Mesenchymal stem cell (in vitro differentiated cells and primary cell): ENCODE results near the gene SLC16A10.
A peak's percentile ranks its signal among the peaks of the same experiment; 100 is the strongest.

Experiments used
- DNase-seq: peaks from one replicate; pipeline ENCODE4 v3.0.0-alpha.2; 2013
- H2AFZ ChIP-seq: one replicate; pipeline ENCODE4 v1.6.1; 2013; ENCODE audit warnings: low read depth, mild to moderate bottlenecking, control low read depth, inconsistent platforms, low read length, moderate library complexity
- H2AK5ac ChIP-seq: 2 replicates; pipeline ENCODE4 v1.6.1; 2013; ENCODE audit warnings: low read length, moderate library complexity, mild to moderate bottlenecking, inconsistent platforms; ENCODE audit not compliant: severe bottlenecking
- H2BK120ac ChIP-seq: one replicate; pipeline ENCODE4 v1.6.1; 2013; ENCODE audit warnings: low read depth, mild to moderate bottlenecking, inconsistent platforms, low read length, moderate library complexity
- H2BK12ac ChIP-seq, 2 experiments: one replicate each; pipeline ENCODE4 v1.6.1; 2013; ENCODE audit warnings: inconsistent platforms in 2 of 2, low read length in 2 of 2, mild to moderate bottlenecking in 2 of 2, moderate library complexity in 2 of 2, control low read depth in 1 of 2
- H2BK15ac ChIP-seq: one replicate; pipeline ENCODE4 v1.6.1; 2013; ENCODE audit warnings: mild to moderate bottlenecking, low read depth, inconsistent platforms; ENCODE audit not compliant: poor library complexity, severe bottlenecking
- H2BK5ac ChIP-seq: 2 replicates; pipeline ENCODE4 v1.6.1; 2013; ENCODE audit warnings: low read depth, mild to moderate bottlenecking, low read length, control low read depth, inconsistent platforms; ENCODE audit not compliant: poor library complexity, severe bottlenecking
- H3K14ac ChIP-seq, 2 experiments: one replicate each; pipeline ENCODE4 v1.6.1; 2013; ENCODE audit warnings: inconsistent platforms in 2 of 2, low read length in 2 of 2, control low read depth in 1 of 2, mild to moderate bottlenecking in 1 of 2, moderate library complexity in 1 of 2
- H3K18ac ChIP-seq, 2 experiments: one replicate each; pipeline ENCODE4 v1.6.1; 2013; ENCODE audit warnings: inconsistent platforms in 2 of 2, low read length in 2 of 2, control low read depth in 1 of 2, low read depth in 1 of 2, mild to moderate bottlenecking in 1 of 2
- H3K23ac ChIP-seq, 2 experiments: one replicate each; pipeline ENCODE4 v1.6.1; 2013; ENCODE audit warnings: inconsistent platforms in 2 of 2, low read length in 2 of 2, mild to moderate bottlenecking in 2 of 2, moderate library complexity in 2 of 2, control low read depth in 1 of 2
- H3K27ac ChIP-seq: 2 replicates; pipeline ENCODE4 v1.5.1; 2013; ENCODE audit warnings: mild to moderate bottlenecking, moderate library complexity, low read length, control low read depth, inconsistent platforms; ENCODE audit not compliant: poor library complexity, severe bottlenecking
- H3K27me3 ChIP-seq, 2 experiments: 2 replicates each; pipeline versions ENCODE4 v1.6.1 to v1.7.0; 2013; ENCODE audit warnings: low read length in 2 of 2, mild to moderate bottlenecking in 2 of 2, moderate library complexity in 2 of 2, control low read depth in 1 of 2, inconsistent platforms in 1 of 2; ENCODE audit not compliant: control insufficient read depth in 1 of 2, insufficient read depth in 1 of 2
- H3K36me3 ChIP-seq, 2 experiments: 2 replicates each; pipeline versions ENCODE4 v1.6.1 to v1.7.0; 2013; ENCODE audit warnings: low read length in 2 of 2, control low read depth in 1 of 2, inconsistent platforms in 1 of 2, low read depth in 1 of 2, mild to moderate bottlenecking in 1 of 2; ENCODE audit not compliant: insufficient read depth in 2 of 2, control insufficient read depth in 1 of 2
- H3K4ac ChIP-seq, 2 experiments: one replicate each; pipeline ENCODE4 v1.6.1; 2013; ENCODE audit warnings: inconsistent platforms in 2 of 2, low read length in 2 of 2, mild to moderate bottlenecking in 2 of 2, moderate library complexity in 2 of 2, control low read depth in 1 of 2, low read depth in 1 of 2
- H3K4me1 ChIP-seq: 2 replicates; pipeline ENCODE4 v1.6.1; 2013; ENCODE audit warnings: low read depth, low read length, control low read depth; ENCODE audit not compliant: control insufficient read depth, insufficient read depth
- H3K4me2 ChIP-seq: 2 replicates; pipeline ENCODE4 v1.6.1; 2013; ENCODE audit warnings: low read length, mild to moderate bottlenecking, inconsistent platforms; ENCODE audit not compliant: poor library complexity, severe bottlenecking
- H3K4me3 ChIP-seq, 2 experiments: 2 replicates each; pipeline versions ENCODE4 v1.5.1 to v1.7.0; 2013; ENCODE audit warnings: low read length in 2 of 2, mild to moderate bottlenecking in 2 of 2, control low read depth in 1 of 2, low read depth in 1 of 2; ENCODE audit not compliant: insufficient read depth in 1 of 2
- H3K79me1 ChIP-seq: replicated peaks from 2 replicates; pipeline ENCODE4 v1.6.1; 2013; ENCODE audit warnings: mild to moderate bottlenecking, control low read depth, low read length, inconsistent platforms; ENCODE audit not compliant: poor library complexity, severe bottlenecking
- H3K9ac ChIP-seq: 2 replicates; pipeline ENCODE4 v1.7.0; 2013; ENCODE audit warnings: mild to moderate bottlenecking, low read length, moderate library complexity
- H3K9me3 ChIP-seq: 2 replicates; pipeline ENCODE4 v1.7.0; 2013; ENCODE audit warnings: mild to moderate bottlenecking, low read length; ENCODE audit not compliant: control insufficient read depth
- H4K8ac ChIP-seq: one replicate; pipeline ENCODE4 v1.6.1; 2013; ENCODE audit warnings: inconsistent platforms, mild to moderate bottlenecking, low read length, moderate library complexity
- H4K91ac ChIP-seq: one replicate; pipeline ENCODE4 v1.6.1; 2013; ENCODE audit warnings: mild to moderate bottlenecking, low read length, inconsistent platforms
- WGBS: methylation state at CpG from one replicate; pipeline ENCODE4 v1.1.7; 2013; ENCODE audit warnings: mixed read lengths; 5-methylcytosine and 5-hydroxymethylcytosine counted together

Gene SLC16A10

DNA sequence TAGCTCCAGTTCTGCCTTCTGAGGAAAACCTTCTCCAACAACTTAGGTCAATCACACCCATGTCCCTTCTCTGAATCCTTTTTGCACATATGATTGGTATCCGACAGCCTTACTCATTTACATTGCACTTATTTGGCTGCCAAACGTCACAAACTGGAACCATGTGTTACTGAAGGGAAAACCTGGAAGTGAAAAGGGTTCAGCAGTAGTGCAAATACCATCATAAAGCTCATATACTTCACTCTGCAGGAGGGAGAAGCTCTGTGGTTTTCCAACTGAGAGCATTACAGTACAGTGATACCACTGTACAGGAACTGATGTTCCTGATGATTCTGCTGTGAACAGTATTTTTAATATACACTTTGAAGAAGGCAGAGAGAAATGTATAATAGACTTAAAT lies 87.8 kb downstream of the SLC16A10 start:
- Histone ChIP-seq H2AFZ (no peak overlapping the region), H3K4ac (no peak overlapping the region), H3K9me3 (no peaks in the 10 kb centered on the region), H2BK12ac (no peak overlapping the region), H3K23ac (no peak overlapping the region), H3K27me3 (no peaks in the 10 kb centered on the region), H4K91ac (no peak overlapping the region), H2BK5ac (no peak overlapping the region), H4K8ac (no peak overlapping the region), H3K18ac (no peak overlapping the region), H3K9ac (no peak overlapping the region), H3K4me1 (peaks cover 3% of the 10 kb centered on the region), H3K4me2 (no peak overlapping the region), H3K27ac (no peak overlapping the region), H2AK5ac (no peak overlapping the region), H3K79me1 (no peaks in the 10 kb centered on the region), H2BK15ac (no peak overlapping the region), H3K14ac (no peak overlapping the region), H3K4me3 (no peak overlapping the region), H3K36me3 (no peaks in the 10 kb centered on the region), H2BK120ac (no peak overlapping the region)
- DNase-seq = no peak
- no CpG with 5 or more reads among the region's 2 CpGs for WGBS

DNA sequence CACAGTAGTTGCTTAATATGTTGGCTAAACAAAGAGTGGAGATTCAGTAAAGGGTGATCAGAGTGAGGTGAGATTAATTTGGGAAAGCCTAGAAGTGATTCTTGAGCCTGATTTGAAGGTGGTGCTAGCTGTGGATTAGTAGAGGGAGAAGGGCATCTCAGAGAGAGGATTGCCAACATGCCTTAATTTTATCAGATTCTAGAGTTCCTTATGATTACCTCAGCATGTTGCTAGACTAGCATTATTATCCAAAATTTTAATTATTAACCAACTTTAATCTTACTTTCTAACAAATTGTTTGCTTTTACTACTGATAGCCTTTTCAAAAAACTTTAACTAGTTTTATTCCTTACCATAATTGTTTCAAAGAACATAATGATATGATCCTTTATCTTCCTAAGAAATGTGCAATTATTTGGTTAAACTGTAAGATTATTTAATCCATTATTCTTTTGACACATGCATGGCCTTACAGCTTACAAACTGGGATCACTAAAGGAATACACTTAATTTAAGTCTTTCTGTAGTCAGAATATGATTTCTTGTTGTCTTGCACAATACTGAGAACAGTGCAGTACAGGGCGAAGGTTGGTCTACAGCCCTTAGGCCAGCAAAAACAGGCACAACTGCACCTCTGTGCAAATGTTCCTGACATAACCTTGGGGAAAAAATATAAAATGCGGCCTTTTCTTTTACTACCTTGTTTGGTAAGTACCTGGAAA lies 88.9 kb downstream of the SLC16A10 start:
- no peak overlapping the region for H4K8ac ChIP-seq
- no peaks in the 10 kb centered on the region for H3K79me1 ChIP-seq
- no peak overlapping the region for H3K23ac ChIP-seq
- H2BK5ac ChIP-seq = no peak overlapping the region
- no peak overlapping the region for H3K9ac ChIP-seq
- H3K4me2 ChIP-seq = no peak overlapping the region
- H3K18ac ChIP-seq = no peak overlapping the region
- H3K14ac ChIP-seq = no peak overlapping the region
- no peaks in the 10 kb centered on the region for H3K9me3 ChIP-seq
- no peak overlapping the region for H2AK5ac ChIP-seq
- no peak for DNase-seq
- no peak overlapping the region for H2BK12ac ChIP-seq
- peaks cover 3% of the 10 kb centered on the region for H3K4me1 ChIP-seq
- no peaks in the 10 kb centered on the region for H3K36me3 ChIP-seq
- H2BK15ac ChIP-seq = no peak overlapping the region
- no peak overlapping the region for H3K4me3 ChIP-seq
- no peaks in the 10 kb centered on the region for H3K27me3 ChIP-seq
- H2BK120ac ChIP-seq = no peak overlapping the region
- H3K27ac ChIP-seq = no peak overlapping the region
- H3K4ac ChIP-seq = no peak overlapping the region
- WGBS = 81% methylated on average over 1 of the region's 2 CpGs
- H2AFZ ChIP-seq = no peak overlapping the region
- no peak overlapping the region for H4K91ac ChIP-seq

DNA sequence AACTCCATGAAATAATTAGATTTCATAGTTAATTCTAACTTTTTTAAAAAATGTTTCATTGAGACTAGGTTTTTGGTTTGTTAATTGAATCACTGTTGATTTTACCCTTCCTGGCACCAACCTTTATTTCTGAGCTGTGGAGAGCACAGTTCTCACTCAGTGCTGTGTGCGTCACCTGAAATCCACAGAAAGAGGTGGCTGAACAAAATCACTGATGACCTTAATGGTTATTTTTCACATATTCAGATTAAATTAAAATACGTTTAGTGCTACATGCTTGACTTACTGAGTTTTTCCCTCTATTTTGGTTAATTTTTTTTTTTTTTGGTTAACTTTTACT lies 89.4 kb downstream of the SLC16A10 start:
- Histone ChIP-seq H2AFZ (no peak overlapping the region), H3K14ac (no peak overlapping the region), H3K9me3 (no peaks in the 10 kb centered on the region), H3K36me3 (no peaks in the 10 kb centered on the region), H2BK12ac (no peak overlapping the region), H4K91ac (no peak overlapping the region), H3K4me3 (no peak overlapping the region), H3K79me1 (no peaks in the 10 kb centered on the region), H2AK5ac (no peak overlapping the region), H3K9ac (no peak overlapping the region), H3K18ac (no peak overlapping the region), H3K27ac (no peak overlapping the region), H3K4me1 (peaks cover 3% of the 10 kb centered on the region), H2BK15ac (no peak overlapping the region), H3K27me3 (no peaks in the 10 kb centered on the region), H4K8ac (no peak overlapping the region), H3K23ac (no peak overlapping the region), H3K4ac (no peak overlapping the region), H2BK5ac (no peak overlapping the region), H3K4me2 (no peak overlapping the region), H2BK120ac (no peak overlapping the region)
- no peak for DNase-seq
- 100% methylated on average over 1 of the region's 2 CpGs for WGBS

DNA sequence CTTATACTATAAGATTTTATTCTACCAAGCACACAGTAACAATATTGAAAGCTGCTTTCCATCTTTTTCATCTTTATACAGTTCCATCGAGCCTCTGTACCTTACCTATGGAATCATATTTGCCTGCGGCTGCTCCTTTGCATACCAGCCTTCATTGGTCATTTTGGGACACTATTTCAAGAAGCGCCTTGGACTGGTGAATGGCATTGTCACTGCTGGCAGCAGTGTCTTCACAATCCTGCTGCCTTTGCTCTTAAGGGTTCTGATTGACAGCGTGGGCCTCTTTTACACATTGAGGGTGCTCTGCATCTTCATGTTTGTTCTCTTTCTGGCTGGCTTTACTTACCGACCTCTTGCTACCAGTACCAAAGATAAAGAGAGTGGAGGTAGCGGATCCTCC lies 89.8 kb downstream of the SLC16A10 start:
- Histone ChIP-seq H3K4ac (no peak overlapping the region), H3K4me2 (no peak overlapping the region), H3K18ac (no peak overlapping the region), H3K23ac (no peak overlapping the region), H4K91ac (no peak overlapping the region), H2BK15ac (no peak overlapping the region), H3K4me1 (peaks cover 3% of the 10 kb centered on the region), H3K27me3 (no peaks in the 10 kb centered on the region), H3K9me3 (no peaks in the 10 kb centered on the region), H3K4me3 (no peak overlapping the region), H3K9ac (no peak overlapping the region), H3K36me3 (no peaks in the 10 kb centered on the region), H3K79me1 (no peaks in the 10 kb centered on the region), H2BK5ac (peak overlapping the region; percentile 23), H3K27ac (no peak overlapping the region), H2AFZ (no peak overlapping the region), H2BK120ac (no peak overlapping the region), H2AK5ac (no peak overlapping the region), H2BK12ac (no peak overlapping the region), H4K8ac (no peak overlapping the region), H3K14ac (no peak overlapping the region)
- WGBS = 84% methylated on average over 5 of the region's 6 CpGs
- DNase-seq = no peak
